HepG2 (cell line): ENCODE measurements around the gene PLEKHG4. TPM values are rescaled to one million over a fixed set of nuclear protein-coding genes. Genes with fewer than 3 reads are reported as not detected.

Source experiments
- ATAC-seq: fragments of 200-7000 bp; cut with Tn5 transposase; 3 replicates; pipeline ENCODE4 v1.9.1; 2020; ENCODE audit warnings: mild to moderate bottlenecking, moderate library complexity
- BruUV-seq: library from RNA; stranded (reverse); fragments of 400-500 nt; replicated peaks from 2 replicates; lab custom pipeline; 2021; lab: Mats Ljungman, UMichigan
- CTCF ChIA-PET: fragments of 300-600 bp; formaldehyde crosslinking; extraction: SDS; loops from one replicate; lab custom pipeline; 2021; ENCODE audit warnings: low total read pairs, inconsistent platforms, low intra/inter-chr PET ratio; lab: Yijun Ruan, JAX
- POLR2A ChIA-PET: fragments of 350-600 bp; sonication (Branson Sonifier 250); formaldehyde crosslinking; loops from one replicate; lab custom pipeline; 2020; ENCODE audit warnings: antibody characterized with exemption, inconsistent platforms; lab: Yijun Ruan, JAX
- DNase-seq: peaks from one replicate; pipeline ENCODE4 v3.0.0-alpha.2; 2015; ENCODE audit warnings: low spot score
- FAIRE-seq: peaks from 3 replicates; lab custom pipeline; 2011; peaks lifted over from hg19 to GRCh38; lab: Jason Lieb, UNC
- H2AFZ ChIP-seq: one replicate; pipeline ENCODE4 v1.6.1; 2011; ENCODE audit warnings: low read length, inconsistent platforms
- H3K27ac ChIP-seq: fragments of 300-600 bp; 3 replicates; pipeline ENCODE4 v1.8.0; 2011; ENCODE audit warnings: mixed run types, mild to moderate bottlenecking, mixed read lengths, low read length, inconsistent platforms; ENCODE audit not compliant: insufficient read depth; ENCODE audit errors: extremely low read length
- H3K27me3 ChIP-seq, 2 experiments: fragments of 200-600 bp in 1 of 2; 2 replicates in 1 of 2; 3 replicates in 1 of 2; pipeline versions ENCODE4 v1.6.0 to v1.8.0; 2011; ENCODE audit warnings: low read length in 2 of 2, mild to moderate bottlenecking in 2 of 2, moderate library complexity in 2 of 2, inconsistent platforms in 1 of 2; ENCODE audit not compliant: insufficient read depth in 2 of 2, control insufficient read depth in 1 of 2
- H3K36me3 ChIP-seq, 2 experiments: fragments of 200-600 bp in 1 of 2; replicated peaks in 1 of 2; 2 replicates in 1 of 2; 3 replicates in 1 of 2; pipeline versions ENCODE4 v1.5.1 to v1.8.0; 2011; ENCODE audit warnings: low read length in 2 of 2, inconsistent platforms in 1 of 2; ENCODE audit not compliant: insufficient read depth in 2 of 2, control insufficient read depth in 1 of 2
- H3K4me1 ChIP-seq: 2 replicates; pipeline ENCODE4 v1.5.1; 2012; ENCODE audit warnings: low read length, inconsistent platforms; ENCODE audit not compliant: insufficient read depth
- H3K4me2 ChIP-seq: 2 replicates; pipeline ENCODE4 v1.6.0; 2011; ENCODE audit warnings: low read depth, low read length, inconsistent platforms
- H3K4me3 ChIP-seq, 3 experiments: fragments of 200-600 bp in 1 of 3; sonication (generic), shearing (Covaris generic) in 1 of 3; replicated peaks in 1 of 3; 2 replicates each; pipeline ENCODE4 v1.5.1; 2011 to 2016; ENCODE audit warnings: low read length in 3 of 3, inconsistent platforms in 2 of 3, low read depth in 2 of 3, mild to moderate bottlenecking in 2 of 3, control low read depth in 1 of 3, mixed read lengths in 1 of 3; ENCODE audit not compliant: insufficient read depth in 1 of 3
- H3K79me2 ChIP-seq: one replicate; pipeline ENCODE4 v1.6.1; 2011; ENCODE audit warnings: low read length, inconsistent platforms; ENCODE audit not compliant: insufficient read depth
- H3K9ac ChIP-seq: 2 replicates; pipeline ENCODE4 v1.6.0; 2011; ENCODE audit warnings: mild to moderate bottlenecking, low read depth, low read length, inconsistent platforms; ENCODE audit not compliant: insufficient read depth
- H3K9me3 ChIP-seq: 2 replicates; pipeline ENCODE4 v1.5.1; 2012; ENCODE audit warnings: mild to moderate bottlenecking, low read length
- H4K20me1 ChIP-seq: 2 replicates; pipeline ENCODE4 v1.6.0; 2011; ENCODE audit warnings: inconsistent platforms, mild to moderate bottlenecking, low read length, moderate library complexity; ENCODE audit not compliant: insufficient read depth
- BRD4 ChIP-seq: sonication (generic); formaldehyde crosslinking; IDR thresholded peaks from 2 replicates; pipeline ENCODE4 v1.4.0; 2020; ENCODE audit warnings: missing genetic modification reagents
- GRHL1 ChIP-seq: sonication (generic); formaldehyde crosslinking; conservative IDR thresholded peaks from 2 replicates; pipeline ENCODE4 v1.8.0; 2022; ENCODE audit warnings: missing genetic modification reagents
- KDM6A ChIP-seq: IDR thresholded peaks from 2 replicates; pipeline ENCODE4 v1.6.1; 2016; ENCODE audit warnings: low read depth
- LRRFIP1 ChIP-seq: sonication (generic); formaldehyde crosslinking; conservative IDR thresholded peaks from 2 replicates; pipeline ENCODE4 v1.4.0; 2020; ENCODE audit warnings: missing genetic modification reagents
- MAX ChIP-seq: IDR thresholded peaks from 2 replicates; pipeline ENCODE4 v1.6.1; 2012; ENCODE audit warnings: inconsistent platforms
- MLXIP ChIP-seq: sonication (generic); formaldehyde crosslinking; IDR thresholded peaks from 2 replicates; pipeline ENCODE4 v1.9.0; 2021; ENCODE audit warnings: missing genetic modification reagents, borderline replicate concordance
- PAXIP1 ChIP-seq: sonication (generic); formaldehyde crosslinking; conservative IDR thresholded peaks from 2 replicates; pipeline ENCODE4 v1.4.0; 2020; ENCODE audit warnings: mild to moderate bottlenecking, missing genetic modification reagents, moderate library complexity
- PPARG ChIP-seq: conservative IDR thresholded peaks from 2 replicates; pipeline ENCODE4 v1.6.1; 2016; ENCODE audit warnings: missing biosample characterization, missing genetic modification reagents
- ZNF230 ChIP-seq: sonication (generic); formaldehyde crosslinking; IDR thresholded peaks from 2 replicates; pipeline ENCODE4 v1.4.0; 2020; ENCODE audit warnings: mild to moderate bottlenecking, missing genetic modification reagents
- ZNF234 ChIP-seq: sonication (generic); formaldehyde crosslinking; conservative IDR thresholded peaks from 2 replicates; pipeline ENCODE4 v1.5.1; 2020; ENCODE audit warnings: mild to moderate bottlenecking, missing genetic modification reagents
- ZNF7 ChIP-seq: IDR thresholded peaks from 2 replicates; pipeline ENCODE4 v1.6.1; 2016; ENCODE audit warnings: missing biosample characterization, missing genetic modification reagents
- ZNF740 ChIP-seq: sonication (generic); formaldehyde crosslinking; IDR thresholded peaks from 2 replicates; pipeline ENCODE4 v1.4.0; 2020; ENCODE audit warnings: missing genetic modification reagents
- WGBS: methylation state at CpG from one replicate; pipeline ENCODE4 v1.1.6; 2017; ENCODE audit warnings: low lambda C conversion rate; 5-methylcytosine and 5-hydroxymethylcytosine counted together
- in situ Hi-C: cut with HindIII; loops from 2 replicates; pipeline ENCODE4 v1.10.0; 2017; ENCODE audit warnings: low pct_unique_long_range_greater_than_20kb; ENCODE audit not compliant: extremely low pct_ligation_motif_present
- intact Hi-C: fragments of 100-400 bp; cut with micrococcal nuclease; formaldehyde crosslinking; loops from one replicate; pipeline ENCODE4 v1.10.0; 2022; ENCODE audit not compliant: unreplicated experiment
- polyA plus RNA-seq, 8 experiments: library from polyadenylated mRNA; depleted of rRNA in 3 of 8; stranded (reverse) in 7 of 8; unstranded in 1 of 8; fragments of >200 nt; fragmentation: Illumina TruSeq in 4 of 8; extraction: Trizol in 4 of 8; gene quantifications; 2 replicates each; pipeline versions ENCODE4 v1.2.1 to v1.2.3, GENCODE V29; 2011 to 2016; ENCODE audit warnings: low read depth in 4 of 8, missing spikeins in 1 of 8, mixed read lengths in 1 of 8; ENCODE audit not compliant: insufficient read depth in 1 of 8
- total RNA-seq, 5 experiments: library from RNA; depleted of rRNA; stranded (reverse); fragments of >200 nt; fragmentation: Illumina TruSeq; extraction: Trizol; gene quantifications; 2 replicates each; pipeline ENCODE4 v1.2.3, GENCODE V29; 2016; ENCODE audit warnings: low read depth in 1 of 5

The PLEKHG4 gene
- total and polyA plus RNA-seq, 2 of the 13 experiments (the other 11 are each of a cell fraction or from before 2014, with no cell fraction given), result 7.1 to 13.6 TPM

- in situ Hi-C loops (no loop called here), intact Hi-C loops (no loop called here)
- H3K4me3 ChIP-seq, result no peak overlapping the region
- ChIA-PET POLR2A (interaction anchor here (0.8 to 2.2 kb wide), 4 partner anchors 9 to 65 kb away, joined by 3 to 17 read pairs (median 4); partner anchors contain the start of genes FHOD1, NOL3 and TMEM208), CTCF (no interaction called here)
- 97% methylated on average over 16 of the region's 17 CpGs for WGBS
- ATAC-seq (no peak), DNase-seq (no peak), FAIRE-seq (no peak)
- BruUV-seq, result no TSS peak
- no peak overlapping the region for H3K4me2 ChIP-seq
- no peaks in the 10 kb centered on the region for H3K79me2 ChIP-seq
- no peaks in the 10 kb centered on the region for H4K20me1 ChIP-seq
- H3K27ac ChIP-seq, result no peak overlapping the region
- H3K9ac ChIP-seq, result no peak overlapping the region
- peaks cover 6% of the 10 kb centered on the region for H3K4me1 ChIP-seq
- H3K27me3 ChIP-seq, result no peaks in the 10 kb centered on the region
- peaks cover 38 to 55% of the 10 kb centered on the region in 2 experiments for H3K36me3 ChIP-seq
- no peak overlapping the region for H2AFZ ChIP-seq
- no peaks in the 10 kb centered on the region for H3K9me3 ChIP-seq
- no peak for TF ChIP-seq PPARG (CRISPR knock-in tag)
- TF ChIP-seq BRD4 (CRISPR knock-in tag), result no peak
- no peak for TF ChIP-seq MAX
- no peak for TF ChIP-seq LRRFIP1
- TF ChIP-seq KDM6A (CRISPR knock-in tag), result no peak
- TF ChIP-seq GRHL1 (CRISPR knock-in tag), result no peak
- TF ChIP-seq ZNF234, result no peak
- TF ChIP-seq MLXIP, result no peak
- no peak for TF ChIP-seq ZNF7
- TF ChIP-seq ZNF230 (CRISPR knock-in tag), result no peak
- no peak for TF ChIP-seq ZNF740 (CRISPR knock-in tag)
- TF ChIP-seq PAXIP1 (CRISPR knock-in tag), result no peak
These were observed 43.3 kb upstream of the PLEKHG4 start for GRCh38 chr16:67235816-67236562.
